Ovary (tissue), 9 donors: ENCODE measurements around the gene SLC22A14. TPM values are rescaled to one million over a fixed set of nuclear protein-coding genes. Genes with fewer than 3 reads are reported as not detected.

Source experiments
- DNase-seq, 5 donors: peaks; one replicate each; pipeline ENCODE4 v3.0.0-alpha.2; 2019 to 2020
- H3K27ac ChIP-seq, 2 donors: fragments of 200-600 bp; one replicate each; pipeline versions ENCODE4 v1.5.1 to v1.8.0; 2019 to 2022
- H3K27me3 ChIP-seq: fragments of 200-600 bp; one replicate; pipeline ENCODE4 v1.8.0; 2022
- H3K36me3 ChIP-seq: fragments of 200-600 bp; sonication (generic); one replicate; pipeline ENCODE4 v1.5.1; 2019
- H3K4me1 ChIP-seq: one replicate; pipeline ENCODE4 v1.8.1; 2013; ENCODE audit warnings: mild to moderate bottlenecking, moderate library complexity; ENCODE audit not compliant: insufficient read depth
- H3K4me3 ChIP-seq: fragments of 200-600 bp; sonication (generic); one replicate; pipeline ENCODE4 v1.5.1; 2017
- H3K9me3 ChIP-seq, 2 donors: fragments of 200-600 bp in 1 of 2; sonication (generic) in 1 of 2; one replicate each; pipeline versions ENCODE4 v1.5.1 to v1.8.1; 2013 to 2019; ENCODE audit warnings: mild to moderate bottlenecking in 1 of 2, moderate library complexity in 1 of 2
- EP300 ChIP-seq: sonication (generic); formaldehyde crosslinking; IDR thresholded peaks from one replicate; pipeline ENCODE4 v1.6.1; 2017; ENCODE audit warnings: antibody characterized with exemption
- POLR2A ChIP-seq: fragments of 450-650 bp; IDR thresholded peaks from one replicate; pipeline ENCODE4 v1.6.1; 2017; ENCODE audit warnings: antibody characterized with exemption, mild to moderate bottlenecking, moderate library complexity
- WGBS, 3 donors: extraction: QIAGEN DNeasy Blood & Tissue Kit in 1 of 3; methylation state at CpG; one replicate each; pipeline versions ENCODE4 v1.1.5 to v1.1.7; 2013 to 2017; 5-methylcytosine and 5-hydroxymethylcytosine counted together
- intact Hi-C, 4 donors: fragments of 100-400 bp; cut with DNase I; formaldehyde crosslinking; loops; one replicate each; pipeline versions ENCODE4 v1.11.0 to v1.15.1; 2022 to 2023
- polyA plus RNA-seq, 2 donors: library from polyadenylated mRNA; stranded (reverse); fragments of 200-250 nt in 1 of 2; fragments of 350-450 nt in 1 of 2; fragmentation: Illumina TruSeq in 1 of 2; extraction: RNeasy Lipid Tissue Mini Kit (QIAGEN cat#74804) in 1 of 2; gene quantifications; one replicate each; pipeline ENCODE4 v1.2.3, GENCODE V29; 2013 to 2014
- total RNA-seq, 7 donors: library from RNA; depleted of rRNA in 2 of 7; stranded (reverse); fragments of >200 nt in 2 of 7; fragmentation: NEBNext Ultra II Directional in 3 of 7; extraction: Animal tissue kit (Norgen Biotek cat#: 25700) in 3 of 7; gene quantifications; one replicate each; pipeline versions ENCODE4 v1.1.0 to v1.2.4, GENCODE V29; 2016 to 2023
- TF ChIP-seq, protein P1 (sequence below), 3 donors: fragments of 450-650 bp in 2 of 3; fragments of 200-600 bp in 1 of 3; IDR thresholded peaks; one replicate each; pipeline versions ENCODE4 v1.5.1 to v1.8.0; 2016 to 2022; ENCODE audit warnings: antibody characterized with exemption in 3 of 3, mild to moderate bottlenecking in 1 of 3
- donor health status: DM: no; HTN: no; CAD: no; lungs with moderate emphysema.
- donor health status: DM: no; HTN: no; CAD: no.
- donor health status: Bipolar disorder and iron deficiency.
- donor health status: DM: yes; HTN: yes; CAD: no.
- donor health status: DM: no; HTN: no; CAD: no.
- donor health status: DM: yes; HTN: yes; CAD: no.

The SLC22A14 gene
- total and polyA plus RNA-seq, 9 donors, result 0.12 to 0.55 TPM; not detected in 7

DNA sequence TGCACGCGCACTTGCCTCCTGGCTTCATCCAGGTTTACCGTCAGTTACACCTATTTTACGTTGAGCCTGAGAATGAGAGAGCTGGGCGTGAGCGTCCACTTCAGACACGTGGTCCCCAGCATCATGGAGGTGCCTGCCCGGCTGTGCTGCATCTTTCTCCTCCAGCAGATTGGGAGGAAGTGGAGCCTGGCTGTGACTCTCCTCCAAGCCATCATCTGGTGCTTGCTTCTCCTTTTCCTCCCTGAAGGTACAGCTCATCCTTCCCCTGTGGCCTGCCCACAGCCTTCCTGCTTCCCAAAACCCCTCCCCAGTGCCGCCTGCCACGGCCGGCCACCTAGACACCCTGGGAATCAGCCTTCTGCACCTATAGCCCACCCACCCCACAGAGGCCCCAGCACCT lies 31.6 kb downstream of the SLC22A14 start:
- no peaks in the 10 kb centered on the region for H3K9me3 ChIP-seq
- WGBS, 3 donors, result 78 to 87% (median 78%) methylated on average over 11 of the region's 11 CpGs

DNA sequence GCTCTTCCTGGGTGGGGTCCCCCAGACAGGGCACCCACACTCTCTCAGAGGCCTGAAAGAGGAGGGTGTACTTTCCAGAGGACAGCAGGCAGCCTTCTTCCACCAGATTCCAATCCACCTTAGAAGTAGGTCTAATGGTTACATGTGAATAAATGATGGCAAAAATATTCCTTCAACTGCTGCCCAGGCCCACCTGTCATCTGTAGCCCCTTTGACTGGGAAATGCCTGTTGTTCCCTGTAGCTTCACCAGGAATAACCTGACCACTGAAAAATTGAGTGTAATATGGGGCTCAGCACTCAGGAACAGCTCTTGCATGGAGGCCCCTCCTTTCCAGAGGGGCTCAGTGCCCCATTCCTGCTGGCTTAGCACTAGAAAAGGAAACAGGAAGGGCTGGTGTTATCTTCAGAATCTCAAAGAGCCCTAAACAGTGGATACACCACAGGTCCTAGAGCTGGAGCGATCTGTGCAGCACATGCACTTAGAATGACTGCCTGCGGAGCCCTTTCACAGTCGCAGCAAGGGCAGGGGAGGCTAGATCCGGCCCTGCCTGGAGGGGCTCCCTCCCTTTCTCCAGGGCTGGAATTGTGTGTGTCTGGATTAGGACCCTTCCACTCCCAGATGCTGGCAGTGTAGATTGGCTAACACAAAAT lies 32.1 kb downstream of the SLC22A14 start:
- no peak overlapping the region for H3K4me3 ChIP-seq
- intact Hi-C loops, result no loop called here
- 36 to 39% (median 36%) methylated on average over 4 of the region's 4 CpGs for WGBS, 3 donors
- H3K4me1 ChIP-seq, result no peaks in the 10 kb centered on the region
- TF ChIP-seq POLR2A, result no peak
- TF ChIP-seq, protein P1, sequence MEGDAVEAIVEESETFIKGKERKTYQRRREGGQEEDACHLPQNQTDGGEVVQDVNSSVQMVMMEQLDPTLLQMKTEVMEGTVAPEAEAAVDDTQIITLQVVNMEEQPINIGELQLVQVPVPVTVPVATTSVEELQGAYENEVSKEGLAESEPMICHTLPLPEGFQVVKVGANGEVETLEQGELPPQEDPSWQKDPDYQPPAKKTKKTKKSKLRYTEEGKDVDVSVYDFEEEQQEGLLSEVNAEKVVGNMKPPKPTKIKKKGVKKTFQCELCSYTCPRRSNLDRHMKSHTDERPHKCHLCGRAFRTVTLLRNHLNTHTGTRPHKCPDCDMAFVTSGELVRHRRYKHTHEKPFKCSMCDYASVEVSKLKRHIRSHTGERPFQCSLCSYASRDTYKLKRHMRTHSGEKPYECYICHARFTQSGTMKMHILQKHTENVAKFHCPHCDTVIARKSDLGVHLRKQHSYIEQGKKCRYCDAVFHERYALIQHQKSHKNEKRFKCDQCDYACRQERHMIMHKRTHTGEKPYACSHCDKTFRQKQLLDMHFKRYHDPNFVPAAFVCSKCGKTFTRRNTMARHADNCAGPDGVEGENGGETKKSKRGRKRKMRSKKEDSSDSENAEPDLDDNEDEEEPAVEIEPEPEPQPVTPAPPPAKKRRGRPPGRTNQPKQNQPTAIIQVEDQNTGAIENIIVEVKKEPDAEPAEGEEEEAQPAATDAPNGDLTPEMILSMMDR (IDR thresholded peaks at IDR 0.05), result no peak
- no peak for TF ChIP-seq EP300
- no peak overlapping the region for H3K27ac ChIP-seq
- no peaks in the 10 kb centered on the region for H3K9me3 ChIP-seq
- H3K27me3 ChIP-seq, result no peaks in the 10 kb centered on the region
- H3K36me3 ChIP-seq, result no peaks in the 10 kb centered on the region
- no peak for DNase-seq

More for the DNA sequence above, 31.6 kb downstream of the SLC22A14 start:
- TF ChIP-seq, protein P1 (IDR thresholded peaks at IDR 0.05), result no peak
- no peak for TF ChIP-seq POLR2A
- TF ChIP-seq EP300, result no peak
- DNase-seq, result no peak
- H3K27me3 ChIP-seq, result no peaks in the 10 kb centered on the region
- no peak overlapping the region for H3K4me3 ChIP-seq
- intact Hi-C loops, result no loop called here
- no peak overlapping the region for H3K27ac ChIP-seq
- no peaks in the 10 kb centered on the region for H3K4me1 ChIP-seq
- H3K36me3 ChIP-seq, result no peaks in the 10 kb centered on the region

DNA sequence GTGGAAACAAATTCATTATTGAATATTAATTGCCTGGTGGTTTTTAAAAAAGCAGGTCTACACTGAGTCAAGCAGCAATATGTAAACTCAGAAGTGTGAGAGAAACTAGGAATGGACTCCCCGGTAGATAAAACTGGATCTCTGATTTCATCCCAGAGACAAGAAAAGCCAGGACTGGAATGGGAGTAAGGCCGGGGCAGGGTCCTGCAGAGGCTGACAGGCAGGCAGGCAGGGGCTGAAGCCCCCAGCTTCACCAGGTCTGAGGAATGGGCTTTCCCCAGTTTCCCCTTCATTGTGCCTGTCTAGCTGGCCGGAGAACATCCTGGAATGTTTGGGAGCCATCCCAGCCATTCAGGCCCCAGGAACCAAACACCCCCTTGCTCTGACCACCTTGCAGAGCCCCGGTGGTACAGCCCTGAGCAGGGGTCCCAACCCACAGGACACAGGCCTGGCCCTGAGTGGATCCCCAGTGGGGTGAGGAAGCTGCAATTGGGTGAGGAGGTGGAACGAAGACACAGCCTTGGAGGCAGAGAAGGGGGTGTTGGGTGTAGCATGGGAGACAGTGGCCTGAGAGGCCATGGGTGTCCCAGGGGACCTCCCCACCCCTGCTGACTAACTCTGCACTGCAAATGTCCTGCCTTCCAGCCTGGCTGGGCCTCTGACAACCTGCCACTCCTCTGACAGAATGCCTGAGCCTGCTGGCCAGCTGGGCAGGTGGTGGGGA lies 32.8 kb downstream of the SLC22A14 start:
- H3K9me3 ChIP-seq, result no peaks in the 10 kb centered on the region
- 64 to 73% (median 66%) methylated on average over 5 of the region's 5 CpGs for WGBS, 3 donors
- no peak overlapping the region for H3K27ac ChIP-seq
- intact Hi-C loops, result no loop called here
- H3K36me3 ChIP-seq, result no peaks in the 10 kb centered on the region
- no peaks in the 10 kb centered on the region for H3K27me3 ChIP-seq
- TF ChIP-seq EP300 (no peak), POLR2A (no peak)
- TF ChIP-seq, protein P1 (IDR thresholded peaks at IDR 0.05), result no peak
- no peak for DNase-seq
- no peak overlapping the region for H3K4me3 ChIP-seq
- H3K4me1 ChIP-seq, result no peaks in the 10 kb centered on the region

DNA sequence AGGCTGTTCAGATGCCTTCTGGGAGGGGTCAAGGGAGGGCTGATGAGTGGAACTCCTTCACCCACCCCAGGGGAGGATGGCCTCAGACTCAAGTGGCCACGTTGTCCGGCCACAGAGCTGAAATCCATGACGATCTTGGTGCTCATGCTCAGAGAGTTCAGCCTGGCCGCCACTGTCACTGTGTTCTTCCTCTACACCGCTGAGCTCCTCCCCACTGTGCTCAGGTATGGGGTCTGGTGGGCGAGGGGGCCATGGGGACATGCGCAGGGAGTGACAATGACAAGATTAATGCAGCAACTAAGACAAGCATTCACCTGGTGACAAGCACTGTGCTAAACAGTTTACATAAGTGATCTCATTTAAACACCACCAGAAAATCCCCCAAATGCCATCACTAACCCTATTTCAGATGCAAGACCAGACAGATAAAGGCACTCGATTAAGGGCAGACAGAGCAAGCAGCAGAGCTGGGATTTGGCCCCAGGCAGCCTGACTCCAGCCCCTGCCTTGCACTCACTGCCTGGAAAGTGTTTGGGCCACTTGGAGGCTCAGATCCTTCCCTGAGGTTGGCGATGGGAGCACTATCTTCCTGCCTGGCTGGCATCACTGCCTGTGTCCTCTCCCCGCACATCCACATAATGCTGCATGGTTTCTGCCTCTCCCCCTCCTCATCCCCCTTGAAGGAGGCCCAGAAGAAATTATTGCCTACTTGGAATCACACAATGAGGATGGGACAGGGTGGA lies 33.6 kb downstream of the SLC22A14 start:
- H3K9me3 ChIP-seq, result no peaks in the 10 kb centered on the region
- no peaks in the 10 kb centered on the region for H3K27me3 ChIP-seq
- TF ChIP-seq EP300, result no peak
- no peak for TF ChIP-seq POLR2A
- TF ChIP-seq, protein P1 (IDR thresholded peaks at IDR 0.05), result no peak
- no peak overlapping the region for H3K4me3 ChIP-seq
- DNase-seq, result no peak
- H3K4me1 ChIP-seq, result no peaks in the 10 kb centered on the region
- no peak overlapping the region for H3K27ac ChIP-seq
- intact Hi-C loops, result no loop called here
- H3K36me3 ChIP-seq, result no peaks in the 10 kb centered on the region
- 82 to 87% (median 83%) methylated on average over 10 of the region's 10 CpGs for WGBS, 3 donors
